ENCODE data around the gene DTWD2. TPM values are rescaled to one million over a fixed set of nuclear protein-coding genes. Genes with fewer than 3 reads are reported as not detected.

DTWD2 gene
- total and polyA plus RNA-seq, 2 of the 4 experiments (the other 2 are of a cell fraction): 1.2 to 1.8 TPM

GRCh38 chr5:118875131-118875530 lies 113.2 kb downstream of the DTWD2 start:
- ATAC-seq (ENCODE audit: low read depth): no peak
- no peaks in the 10 kb centered on the region for H3K79me1 ChIP-seq (ENCODE audit: low read depth in 1 of 2, low read length in 2 of 2)
- H3K9ac ChIP-seq (ENCODE audit: low read depth, low read length): no peak overlapping the region
- no peak overlapping the region for H2AFZ ChIP-seq (replicated peaks; ENCODE audit: low read length, poor library complexity)
- H3K27ac ChIP-seq (ENCODE audit: insufficient read depth, low read length): no peak overlapping the region
- H4K5ac ChIP-seq (ENCODE audit: low read depth, low read length): no peak overlapping the region
- H3K9me3 ChIP-seq (ENCODE audit: control insufficient read depth, insufficient read depth, low read length): no peaks in the 10 kb centered on the region
- no peak for DNase-seq
- no peak overlapping the region for H3K4ac ChIP-seq (ENCODE audit: low read depth, low read length)
- no peaks in the 10 kb centered on the region for H3K9me1 ChIP-seq (ENCODE audit: insufficient read depth, low read length)
- H2BK5ac ChIP-seq (ENCODE audit: low read depth, low read length, poor library complexity, severe bottlenecking): no peak overlapping the region
- no peak overlapping the region for H2AK5ac ChIP-seq (ENCODE audit: low read depth, low read length)
- no peak overlapping the region for H3K4me2 ChIP-seq (ENCODE audit: low read depth, low read length)
- no peak for TF ChIP-seq CEBPB (IDR thresholded peaks at IDR 0.05; ENCODE audit: low read depth, low read length)
- TF ChIP-seq RAD21 (IDR thresholded peaks at IDR 0.05; ENCODE audit: low read length): no peak
- no peak for TF ChIP-seq POLR2A (IDR thresholded peaks at IDR 0.05; ENCODE audit: low read depth, low read length)
- no peak for TF ChIP-seq MAFK (IDR thresholded peaks at IDR 0.05; ENCODE audit: low read depth, low read length)
- TF ChIP-seq SMC3 (IDR thresholded peaks at IDR 0.05; ENCODE audit: low read depth, low read length): no peak
- no peak for TF ChIP-seq CHD1 (IDR thresholded peaks at IDR 0.05; ENCODE audit: low read depth, low read length)
- no peak for TF ChIP-seq USF2 (IDR thresholded peaks at IDR 0.05; ENCODE audit: low read depth, low read length)
- TF ChIP-seq RCOR1 (IDR thresholded peaks at IDR 0.05; ENCODE audit: insufficient replicate concordance, low read length): no peak
- no peak for TF ChIP-seq FOS (IDR thresholded peaks at IDR 0.05; ENCODE audit: low read depth, low read length)
- TF ChIP-seq BHLHE40 (IDR thresholded peaks at IDR 0.05; ENCODE audit: low read depth, low read length): no peak
- TF ChIP-seq RFX5 (IDR thresholded peaks at IDR 0.05; ENCODE audit: low read depth, low read length): no peak
- TF ChIP-seq MXI1 (IDR thresholded peaks at IDR 0.05; ENCODE audit: borderline replicate concordance, low read depth, low read length): no peak
- no peak for TF ChIP-seq MAZ (IDR thresholded peaks at IDR 0.05; ENCODE audit: borderline replicate concordance, low read depth, low read length)
- TF ChIP-seq CTCF (conservative IDR thresholded peaks at IDR 0.05; ENCODE audit: low read depth, low read length): no peak
- no peak for TF ChIP-seq NFE2L2 (IDR thresholded peaks at IDR 0.05; ENCODE audit: low read depth, low read length)
- no peak for TF ChIP-seq ELK1 (IDR thresholded peaks at IDR 0.05; ENCODE audit: borderline replicate concordance, low read depth, low read length)
- no peaks in the 10 kb centered on the region for H3K36me3 ChIP-seq (ENCODE audit: control insufficient read depth, insufficient read depth, low read length)
- no peaks in the 10 kb centered on the region for H4K20me1 ChIP-seq (ENCODE audit: insufficient read depth, low read length)
- intact Hi-C loops (cut with micrococcal nuclease) (no loop called here), dilution Hi-C loops (cut with HindIII; ENCODE audit: low sequenced_read_pairs, unreplicated experiment) (no loop called here), in situ Hi-C loops (cut with MboI; ENCODE audit: low sequenced_read_pairs) (no loop called here)
- no peak overlapping the region for H3K56ac ChIP-seq (ENCODE audit: extremely low read depth, insufficient read depth, low read length)
- H2BK120ac ChIP-seq (ENCODE audit: low read depth, low read length): no peak overlapping the region
- no peak overlapping the region for H3K23ac ChIP-seq (ENCODE audit: low read depth, low read length)
- no peak overlapping the region for H4K8ac ChIP-seq (ENCODE audit: low read depth in 2 of 2, low read length in 2 of 2)
- no peaks in the 10 kb centered on the region for H3K4me1 ChIP-seq (ENCODE audit: control insufficient read depth, insufficient read depth, low read length)
- H3K27me3 ChIP-seq (ENCODE audit: control insufficient read depth, insufficient read depth, low read length): no peaks in the 10 kb centered on the region
- no peak overlapping the region for H4K91ac ChIP-seq (ENCODE audit: insufficient read depth, low read depth, low read length)
- ChIA-PET CTCF (interaction anchor here (0.7 kb wide), 1 partner anchor 407 kb away, joined by 4 read pairs; no protein-coding TSS in a partner anchor), POLR2A (ENCODE audit: unreplicated experiment) (no interaction called here)
- no peak overlapping the region for H2BK20ac ChIP-seq (ENCODE audit: low read depth, low read length)
- H2BK15ac ChIP-seq (ENCODE audit: low read depth, low read length): no peak overlapping the region
- no peak overlapping the region for H3K4me3 ChIP-seq (ENCODE audit: insufficient read depth, low read depth, low read length)
- no peak overlapping the region for H2AK9ac ChIP-seq (replicated peaks; ENCODE audit: low read depth, low read length, poor library complexity)
- no peak overlapping the region for H3K14ac ChIP-seq (replicated peaks; ENCODE audit: low read depth, low read length)
- no peak overlapping the region for H3K18ac ChIP-seq (ENCODE audit: low read depth, low read length)
- no TSS peak for BruUV-seq (replicated peaks)
